GM23248 (cell line): ENCODE measurements around the gene ZNF22.

ENCODE experiments used
- EZH2 ChIP-seq: fragments of 200-600 bp; sonication (generic); IDR thresholded peaks from 2 replicates; pipeline ENCODE4 v1.6.1; 2018; ENCODE audit warnings: antibody characterized with exemption, mild to moderate bottlenecking; ENCODE audit not compliant: insufficient read depth, poor library complexity, severe bottlenecking
- EZH2phosphoT487 ChIP-seq: fragments of 200-600 bp; sonication (generic); IDR thresholded peaks from 2 replicates; pipeline ENCODE4 v1.6.1; 2018; ENCODE audit warnings: antibody characterized with exemption, moderate library complexity, mild to moderate bottlenecking, low read depth; ENCODE audit not compliant: insufficient read depth

GRCh38 chr10:44978213-44978569 is 22.5 kb upstream of the ZNF22 start:
- no peak for TF ChIP-seq EZH2
- TF ChIP-seq EZH2phosphoT487 = no peak
